T follicular helper cell (primary cell): ENCODE results near the gene MCM7.
A peak's percentile ranks its signal among the peaks of the same experiment; 100 is the strongest.

ENCODE experiments used
- DNase-seq: peaks from one replicate; pipeline ENCODE4 v3.0.0-alpha.2; 2020; ENCODE audit warnings: low read depth

Gene MCM7

DNA sequence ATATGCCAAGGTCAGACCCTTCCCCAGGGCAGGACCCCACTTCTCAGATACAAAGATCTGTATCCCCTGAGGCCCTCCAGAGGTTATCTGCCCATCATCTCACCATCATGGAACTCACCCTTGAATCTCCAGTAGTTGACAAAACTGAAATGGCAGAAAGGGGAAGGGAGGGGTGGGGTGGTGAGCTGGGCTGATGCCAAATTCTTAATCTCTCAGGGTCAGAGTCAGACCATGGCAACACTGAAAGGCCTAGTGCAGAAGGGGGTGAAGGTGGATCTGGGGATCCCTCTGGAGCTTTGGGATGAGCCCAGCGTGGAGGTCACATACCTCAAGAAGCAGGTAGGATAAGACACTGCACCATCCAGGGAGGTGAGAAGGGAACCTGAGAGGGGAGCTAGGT, 21.4 kb upstream of the MCM7 start:
- DNase-seq = no peak

DNA sequence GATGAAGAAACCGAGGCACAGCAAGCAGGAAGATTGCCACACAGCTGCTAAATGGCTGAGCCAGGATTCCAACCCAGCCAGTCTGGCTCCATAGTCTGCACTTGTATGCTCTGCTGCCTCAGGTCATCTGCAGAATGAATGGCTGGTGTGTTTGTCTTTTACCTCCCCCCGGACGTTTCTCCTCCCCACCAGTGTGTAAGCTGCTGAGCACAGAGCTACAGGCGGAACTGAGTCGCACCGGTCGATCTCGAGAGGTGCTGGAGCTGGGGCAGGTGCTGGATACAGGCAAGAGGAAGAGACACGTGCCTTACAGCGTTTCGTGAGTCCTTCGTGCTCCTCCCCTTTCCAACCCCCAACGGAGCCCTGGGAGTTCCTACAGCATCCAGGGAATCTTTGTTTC, 20.9 kb upstream of the MCM7 start:
- no peak for DNase-seq

DNA sequence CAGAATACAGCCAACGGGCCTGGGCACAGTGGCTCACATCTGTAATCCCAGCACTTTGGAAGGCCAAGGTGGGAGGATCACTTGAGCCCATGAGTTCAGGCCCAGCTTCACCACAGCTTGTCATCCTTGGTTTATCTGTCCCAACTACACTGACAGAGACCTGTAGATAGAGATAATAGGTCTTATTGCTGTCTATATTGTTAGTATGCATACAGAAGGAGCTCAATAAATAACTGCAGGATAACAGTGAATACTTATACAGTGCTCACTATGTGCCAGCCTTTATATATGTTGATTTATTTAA, 19.5 kb upstream of the MCM7 start:
- no peak for DNase-seq

DNA sequence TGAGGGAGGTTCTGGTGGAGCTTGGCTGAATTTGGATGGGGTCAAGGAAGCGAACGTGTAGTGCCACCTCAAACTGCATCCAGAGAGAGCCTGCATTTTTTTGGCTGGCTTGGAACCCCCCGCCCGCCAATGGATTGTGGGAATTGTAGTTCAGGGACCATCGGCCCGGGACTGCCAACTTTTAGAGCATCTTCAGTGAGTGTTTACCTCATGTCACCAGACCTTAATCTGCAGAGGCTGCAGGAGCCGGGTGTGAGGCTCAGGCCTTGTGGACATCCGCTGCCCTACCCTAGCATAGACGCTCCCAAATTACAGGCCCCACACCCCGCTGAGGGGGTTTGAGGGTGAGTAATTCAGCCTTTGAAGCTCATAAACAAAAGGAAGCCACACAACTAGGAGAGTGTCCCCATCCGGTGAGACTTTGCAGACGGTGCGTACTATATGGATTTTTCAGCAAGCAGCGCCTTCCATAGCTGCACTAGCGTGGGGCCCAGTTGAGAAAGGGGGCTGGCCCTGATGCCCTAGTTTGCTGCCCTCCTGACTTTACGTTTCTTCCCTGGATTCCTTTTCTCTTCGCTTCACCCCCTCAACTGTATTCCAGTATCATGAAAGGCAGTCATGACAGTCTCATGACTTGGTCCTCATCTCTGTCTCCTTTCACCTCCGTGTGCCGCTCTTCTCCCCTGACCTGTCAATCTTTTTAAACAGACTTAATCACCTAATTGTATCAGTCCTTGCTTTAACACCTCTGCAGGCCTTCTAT, 19.0 kb upstream of the MCM7 start:
- peak; percentile 62 for DNase-seq

DNA sequence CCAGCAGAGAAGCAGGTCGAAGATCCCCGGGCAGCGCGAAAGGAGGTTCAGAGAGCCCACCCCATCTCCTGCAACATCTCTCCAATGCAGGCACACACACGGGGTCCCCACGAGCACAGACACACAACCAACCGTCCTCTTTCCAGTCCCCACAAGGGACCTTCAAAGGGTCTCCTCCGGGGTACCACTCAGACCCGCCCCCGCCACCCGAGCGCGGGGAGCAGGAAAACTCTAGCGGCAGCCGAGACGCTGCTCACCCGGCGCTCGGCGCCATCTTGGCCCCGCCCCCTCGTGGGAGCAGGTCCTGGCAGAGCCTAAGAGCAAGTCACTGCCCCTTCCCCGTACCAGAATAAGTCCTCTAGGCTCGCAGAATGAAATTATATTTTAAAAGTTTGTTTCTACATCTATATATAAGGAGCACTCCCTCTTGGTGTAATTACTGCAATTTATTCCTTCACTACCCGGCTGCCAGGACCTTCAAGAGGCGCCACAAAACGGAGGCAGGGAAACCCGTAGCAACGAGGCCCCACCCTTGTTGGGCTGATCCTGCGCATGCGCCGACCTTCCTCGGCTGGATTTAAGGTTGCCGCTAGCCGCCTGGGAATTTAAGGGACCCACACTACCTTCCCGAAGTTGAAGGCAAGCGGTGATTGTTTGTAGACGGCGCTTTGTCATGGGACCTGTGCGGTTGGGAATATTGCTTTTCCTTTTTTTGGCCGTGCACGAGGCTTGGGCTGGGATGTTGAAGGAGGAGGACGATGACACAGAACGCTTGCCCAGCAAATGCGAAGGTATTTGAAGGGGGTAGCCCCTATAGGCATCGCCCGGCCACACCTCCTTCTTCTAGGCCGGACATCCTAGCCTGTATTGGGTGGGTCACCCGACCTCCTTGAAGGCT, 18.1 kb upstream of the MCM7 start, which contains the start of the genes CNPY4 and TAF6:
Gene CNPY4 (plus strand): TSS at position 563 of the 898 bp plus-strand sequence. CDS start 111 bp downstream, at position 674.
Gene TAF6 (minus strand): TSS at position 287 of the 898 bp plus-strand sequence. CDS start 5,149 bp downstream, outside the sequence.
- DNase-seq = peak; percentile 94

DNA sequence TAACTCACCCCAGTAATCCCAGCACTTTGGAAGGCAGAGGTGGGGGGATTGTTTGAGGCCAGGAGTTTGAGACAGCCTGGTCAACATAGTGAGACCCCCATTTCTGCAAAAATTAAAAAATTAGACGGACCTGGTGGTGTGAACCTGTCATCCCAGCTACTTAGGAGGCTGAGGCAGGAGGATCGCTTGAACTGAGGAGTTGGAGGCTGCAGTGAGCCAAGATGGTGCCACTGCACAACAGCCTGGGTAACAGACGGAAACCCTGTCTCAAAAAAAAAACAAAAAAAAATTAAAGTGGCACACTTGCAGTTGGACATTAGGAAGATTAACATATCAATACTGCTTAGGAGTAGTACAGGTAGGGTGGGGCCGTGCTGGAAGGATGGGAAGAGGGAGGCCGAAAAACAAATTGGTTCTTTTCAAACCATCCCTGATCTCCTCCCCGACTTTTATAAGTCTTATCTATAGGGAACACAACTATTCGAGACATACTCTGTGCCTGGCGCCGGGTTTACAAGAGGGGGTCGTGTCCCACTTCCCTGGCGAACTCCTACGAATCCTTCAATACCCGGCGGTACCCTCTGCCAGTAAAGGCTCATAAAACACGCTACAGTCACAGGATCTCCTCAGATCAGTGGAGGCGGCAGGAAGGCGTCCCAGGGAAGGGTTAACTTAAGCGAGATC, 17.3 kb upstream of the MCM7 start:
- DNase-seq = no peak

- no peak for DNase-seq
These were observed 13.8 kb upstream of the MCM7 start for GRCh38 chr7:100115026-100115425.

GRCh38 chr7:100111914-100112313, 10.7 kb upstream of the MCM7 start:
- DNase-seq = no peak

DNA sequence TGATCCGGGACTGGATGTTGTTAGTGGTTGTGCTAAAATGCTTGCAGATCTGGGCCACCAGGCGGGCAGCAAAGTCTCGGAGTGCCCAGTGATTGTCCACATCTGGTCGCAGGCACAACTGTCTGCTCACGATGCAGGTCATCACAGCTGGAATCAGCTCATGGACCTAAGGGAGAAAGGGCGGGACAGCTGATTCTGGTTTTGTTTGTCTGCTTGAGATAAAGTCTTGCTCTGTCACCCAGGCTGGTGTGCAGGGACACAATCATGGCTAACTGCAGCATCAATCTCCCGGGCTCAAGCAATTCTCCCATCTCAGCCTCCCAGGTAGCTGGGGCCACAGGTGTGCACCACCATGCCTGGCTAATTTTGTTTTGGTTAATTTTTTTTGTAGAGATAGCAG, 10.0 kb upstream of the MCM7 start:
- DNase-seq = no peak

DNA sequence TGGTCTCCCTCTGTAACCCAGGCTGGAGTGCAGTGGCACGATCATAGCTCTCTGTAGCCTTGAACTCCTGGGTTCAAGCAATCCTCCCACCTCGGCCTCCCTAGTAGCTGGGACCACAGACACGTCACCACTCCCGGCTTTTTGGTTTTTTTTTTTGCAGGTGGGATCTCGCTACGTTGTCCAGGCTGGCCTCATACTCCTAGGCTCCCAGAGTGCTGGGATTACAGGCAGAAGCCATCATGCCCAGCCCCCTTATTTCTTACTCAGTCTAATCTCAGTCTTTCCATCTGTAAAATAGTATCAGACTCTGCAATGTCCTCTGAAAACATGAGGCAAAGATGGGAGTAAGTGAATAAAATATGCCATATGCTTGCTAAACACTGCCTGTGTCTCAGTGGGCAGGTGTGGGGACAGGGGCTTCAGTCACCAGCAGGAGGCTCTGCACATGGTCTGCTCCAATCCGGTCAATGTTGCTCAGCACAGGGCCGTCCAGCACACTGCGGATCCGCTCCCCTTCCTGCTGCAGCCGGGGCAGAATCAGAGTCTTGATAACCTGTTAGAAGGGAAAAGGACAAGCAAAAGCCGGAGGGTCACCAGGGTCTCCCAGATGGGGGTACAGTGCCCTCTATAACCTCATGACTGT, 8.4 kb upstream of the MCM7 start:
- no peak for DNase-seq

- no peak for DNase-seq
These were observed 6.7 kb upstream of the MCM7 start for GRCh38 chr7:100107890-100108289.

DNA sequence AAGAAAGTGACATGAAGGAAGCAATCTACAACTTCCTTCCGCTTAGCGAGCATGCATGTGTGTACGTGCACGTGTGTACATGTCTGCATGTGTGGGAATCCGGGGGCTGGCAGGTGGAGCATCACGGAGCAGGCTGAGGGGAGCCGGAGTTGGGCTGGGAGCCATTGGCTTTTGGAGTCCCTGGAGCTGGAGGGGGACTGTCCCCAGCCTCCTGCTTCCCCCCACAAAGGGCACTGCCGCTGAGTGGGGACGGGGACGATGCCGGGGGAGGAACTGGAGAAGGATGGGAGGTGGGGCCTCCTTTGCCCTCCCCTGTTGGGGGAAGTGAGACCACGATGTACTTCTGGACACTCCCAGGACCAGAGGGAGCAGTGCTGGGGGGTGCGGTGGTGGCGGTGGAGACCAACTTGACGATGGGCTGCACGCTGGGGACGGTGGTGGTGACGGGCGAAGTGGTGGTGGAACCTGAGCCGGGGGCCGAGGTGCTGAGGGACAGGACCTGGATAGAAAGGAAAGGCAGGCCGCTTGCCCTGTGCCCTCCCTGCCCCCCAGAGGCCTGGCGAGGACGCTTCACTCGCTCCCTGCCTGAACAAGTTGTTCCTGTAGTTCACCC, 6.0 kb upstream of the MCM7 start:
- no peak for DNase-seq

GRCh38 chr7:100106633-100107032, 5.4 kb upstream of the MCM7 start:
- no peak for DNase-seq

- no peak for DNase-seq
These were observed 4.3 kb upstream of the MCM7 start for GRCh38 chr7:100105534-100105933.

DNA sequence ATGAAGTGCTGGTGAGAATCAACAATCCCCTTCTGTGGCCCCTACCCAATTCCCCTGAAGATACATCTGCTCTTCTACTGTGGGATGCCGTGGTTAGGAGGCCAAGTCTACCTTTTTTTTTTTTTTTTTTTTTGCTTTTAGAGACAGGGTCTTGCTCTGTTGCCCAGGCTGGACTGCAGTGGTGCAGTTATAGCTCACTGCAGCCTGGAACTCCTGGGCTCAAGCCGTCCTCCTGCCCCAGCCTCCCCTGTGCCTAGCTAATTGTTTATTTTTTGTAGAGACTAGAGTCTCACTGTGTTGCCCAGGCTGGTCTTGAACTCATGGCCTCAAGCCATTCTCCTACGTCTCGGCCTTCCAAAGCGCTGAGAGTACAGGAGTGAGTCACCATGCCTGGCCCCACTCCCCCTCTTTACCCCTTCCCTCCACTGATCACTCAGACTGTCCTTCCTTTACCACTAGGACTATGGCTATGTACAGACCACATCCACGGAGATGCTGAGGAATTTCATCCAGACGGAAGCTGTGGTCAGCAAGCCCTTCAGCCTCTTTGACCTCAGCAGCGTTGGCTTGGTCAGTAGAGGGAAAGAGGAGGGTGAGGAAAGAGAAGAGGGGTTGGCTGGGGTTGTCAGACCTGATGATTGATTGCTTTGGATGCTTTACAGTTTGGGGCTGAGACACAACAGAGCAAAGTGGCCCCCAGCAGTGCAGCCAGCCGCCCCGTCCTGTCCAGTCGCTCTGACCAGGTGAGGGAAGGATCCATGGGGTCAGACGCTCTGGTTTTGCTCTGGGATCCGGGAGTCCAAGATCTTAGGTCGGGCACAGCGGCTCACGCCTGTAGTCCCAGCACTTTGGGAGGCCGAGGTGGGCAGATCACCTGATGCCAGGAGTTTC, 2.0 kb upstream of the MCM7 start:
- no peak for DNase-seq

DNA sequence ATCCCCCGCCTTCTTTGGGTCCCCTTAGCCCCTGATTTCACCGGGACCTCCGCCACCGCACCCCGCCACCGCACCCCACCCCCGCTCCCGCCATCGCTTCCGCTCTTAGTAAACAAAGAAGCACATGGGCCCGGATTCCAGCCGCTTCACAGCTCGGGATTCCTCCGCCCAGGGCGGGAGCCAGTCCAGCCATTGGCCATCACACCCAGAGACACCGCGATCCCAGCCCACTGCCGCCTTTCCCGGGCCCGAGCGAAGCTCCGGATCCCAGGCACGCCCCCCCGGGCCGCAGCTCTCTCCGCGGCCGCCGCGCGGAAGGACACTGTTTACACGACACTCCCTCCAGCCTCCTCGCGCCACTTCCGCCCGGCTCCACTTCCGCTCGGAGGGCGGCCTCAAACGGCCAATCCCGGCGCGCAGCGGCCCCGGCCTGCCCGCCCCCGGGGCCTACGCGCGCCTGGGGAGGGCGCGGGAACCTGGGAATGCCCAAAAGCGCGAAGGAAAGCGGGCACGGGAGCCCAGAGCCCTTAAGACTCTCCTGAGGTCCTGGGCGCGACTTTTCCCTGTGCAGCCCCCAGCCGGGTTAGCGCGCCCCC, 679 bp downstream of the MCM7 start:
- peak; percentile 78 for DNase-seq

- no peak for DNase-seq
These were observed 1.7 kb downstream of the MCM7 start for GRCh38 chr7:100099452-100099851.

- no peak for DNase-seq
These were observed 2.3 kb downstream of the MCM7 start for GRCh38 chr7:100098913-100099312.

GRCh38 chr7:100095704-100096103, 5.5 kb downstream of the MCM7 start:
- DNase-seq = no peak

GRCh38 chr7:100095289-100095688, 5.9 kb downstream of the MCM7 start:
- DNase-seq = no peak
